GM12878 (cell line): ENCODE results near the gene FSTL4.

ENCODE experiments used
- CBX3 ChIP-seq: fragments of 200-600 bp; sonication (generic); IDR thresholded peaks from 2 replicates; pipeline ENCODE4 v1.6.1; 2016; ENCODE audit warnings: low read depth, borderline replicate concordance
- CTCF ChIP-seq, 3 experiments: IDR thresholded peaks in 2 of 3; conservative IDR thresholded peaks in 1 of 3; 2 replicates each; pipeline ENCODE4 v1.5.1; 2011; ENCODE audit warnings: low read depth in 3 of 3, low read length in 3 of 3, mild to moderate bottlenecking in 3 of 3, control low read depth in 2 of 3, moderate library complexity in 2 of 3, inconsistent platforms in 1 of 3, mixed read lengths in 1 of 3; ENCODE audit not compliant: control insufficient read depth in 2 of 3, insufficient read depth in 1 of 3; ENCODE audit errors: extremely low read depth in 1 of 3
- GABPA ChIP-seq: IDR thresholded peaks from 2 replicates; pipeline ENCODE4 v1.6.1; 2014; ENCODE audit warnings: antibody characterized with exemption, low read depth, mild to moderate bottlenecking, inconsistent platforms
- HDAC2 ChIP-seq: fragments of 200-600 bp; sonication (generic); IDR thresholded peaks from 2 replicates; pipeline ENCODE4 v1.6.1; 2017
- NFXL1 ChIP-seq: fragments of 450-650 bp; IDR thresholded peaks from 2 replicates; pipeline ENCODE4 v1.6.1; 2017; ENCODE audit warnings: antibody characterized with exemption, mild to moderate bottlenecking, borderline replicate concordance
- RCOR1 ChIP-seq: conservative IDR thresholded peaks from 2 replicates; pipeline ENCODE4 v1.6.1; 2012; ENCODE audit warnings: low read depth, low read length, improper control_type of control experiment

GRCh38 chr5:133293960-133294359 is 318.4 kb downstream of the FSTL4 start:
- TF ChIP-seq CTCF (IDR thresholded peaks at IDR 0.05 in 2 of 3, conservative IDR thresholded peaks at IDR 0.05 in 1 of 3; ENCODE audit: control insufficient read depth in 2 of 3, extremely low read depth in 1 of 3, insufficient read depth in 1 of 3, low read depth in 3 of 3, low read length in 3 of 3), result no peak
- no peak for TF ChIP-seq NFXL1
- no peak for TF ChIP-seq CBX3
- TF ChIP-seq RCOR1, result no peak
- no peak for TF ChIP-seq HDAC2
- TF ChIP-seq GABPA, result no peak
